ENCODE measurements around the gene ITGB6.

DNA sequence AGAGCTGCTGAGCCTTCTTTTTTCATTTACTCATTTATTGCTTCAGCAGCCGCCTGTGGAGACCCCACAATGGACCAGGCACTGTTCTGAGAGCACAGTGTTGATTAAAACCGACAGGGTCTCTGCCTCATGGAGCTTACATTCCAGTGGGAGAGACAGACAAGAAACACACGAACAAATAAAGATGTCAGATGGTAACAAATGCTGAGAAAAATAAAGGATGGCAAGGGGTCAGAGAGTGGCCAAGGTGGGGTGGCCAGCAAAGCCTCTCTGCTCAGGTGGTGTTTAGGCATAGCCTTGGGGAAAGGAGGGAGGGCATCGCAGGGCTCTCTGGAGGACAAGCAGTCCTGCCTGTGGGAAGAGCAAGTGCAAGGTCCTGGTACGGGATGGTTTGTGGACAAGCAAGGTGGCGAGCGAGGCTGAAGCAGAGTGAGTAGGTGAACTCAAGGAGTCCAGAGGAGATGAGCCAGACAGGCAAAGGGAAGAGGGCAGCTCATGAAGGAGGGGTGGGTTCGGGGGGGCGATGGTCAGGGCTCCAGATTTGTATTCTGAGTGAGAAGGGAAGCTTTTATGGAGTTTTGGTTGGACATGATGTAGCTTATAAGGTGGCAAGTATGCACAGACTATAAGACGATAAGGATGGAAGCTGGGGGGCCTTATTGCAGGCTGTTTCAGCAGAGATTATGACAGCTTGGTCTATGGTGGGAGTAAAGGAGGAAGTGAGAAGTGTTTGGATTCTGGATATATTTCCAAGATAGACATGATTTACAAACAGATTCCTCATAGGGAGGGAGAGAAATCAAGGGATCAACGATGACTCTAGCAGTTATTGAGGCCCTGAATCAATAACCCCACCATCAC lies 8.8 kb upstream of the ITGB6 start:
- TF ChIP-seq, protein P1, sequence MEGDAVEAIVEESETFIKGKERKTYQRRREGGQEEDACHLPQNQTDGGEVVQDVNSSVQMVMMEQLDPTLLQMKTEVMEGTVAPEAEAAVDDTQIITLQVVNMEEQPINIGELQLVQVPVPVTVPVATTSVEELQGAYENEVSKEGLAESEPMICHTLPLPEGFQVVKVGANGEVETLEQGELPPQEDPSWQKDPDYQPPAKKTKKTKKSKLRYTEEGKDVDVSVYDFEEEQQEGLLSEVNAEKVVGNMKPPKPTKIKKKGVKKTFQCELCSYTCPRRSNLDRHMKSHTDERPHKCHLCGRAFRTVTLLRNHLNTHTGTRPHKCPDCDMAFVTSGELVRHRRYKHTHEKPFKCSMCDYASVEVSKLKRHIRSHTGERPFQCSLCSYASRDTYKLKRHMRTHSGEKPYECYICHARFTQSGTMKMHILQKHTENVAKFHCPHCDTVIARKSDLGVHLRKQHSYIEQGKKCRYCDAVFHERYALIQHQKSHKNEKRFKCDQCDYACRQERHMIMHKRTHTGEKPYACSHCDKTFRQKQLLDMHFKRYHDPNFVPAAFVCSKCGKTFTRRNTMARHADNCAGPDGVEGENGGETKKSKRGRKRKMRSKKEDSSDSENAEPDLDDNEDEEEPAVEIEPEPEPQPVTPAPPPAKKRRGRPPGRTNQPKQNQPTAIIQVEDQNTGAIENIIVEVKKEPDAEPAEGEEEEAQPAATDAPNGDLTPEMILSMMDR (IDR thresholded peaks at IDR 0.05; ENCODE audit: insufficient read depth, low read depth, low read length), result no peak
- TF ChIP-seq EZH2 (IDR thresholded peaks at IDR 0.05; ENCODE audit: insufficient read depth, low read length), result no peak

Measured in astrocyte (in vitro differentiated cells and primary cell).